Activated CD8-positive, alpha-beta memory T cell treated with anti-CD3 and anti-CD28 coated beads, Interleukin-2, amount 50 U/mL, for 48 hours (primary cell): Measurements from ENCODE around the gene FBXO8.
"Not testable (repeated sequence)": the region's sequence is repeated elsewhere in the genome, so short reads cannot be mapped to it uniquely, and the experiment has no call there.

Source experiments
- DNase-seq: peaks from one replicate; pipeline ENCODE4 v3.0.0-alpha.2; 2020

FBXO8 gene

GRCh38 chr4:174282836-174283506 is 496 bp downstream of the FBXO8 start:
- DNase-seq: peak; percentile 76

GRCh38 chr4:174281901-174282300 is 1.6 kb downstream of the FBXO8 start:
- no peak for DNase-seq

GRCh38 chr4:174281182-174281737 is 2.2 kb downstream of the FBXO8 start:
- DNase-seq: no peak

- DNase-seq: no peak
Measured at GRCh38 chr4:174279433-174280155, 3.9 kb downstream of the FBXO8 start.

- no peak for DNase-seq
Measured at GRCh38 chr4:174278467-174278866, 5.0 kb downstream of the FBXO8 start.

- DNase-seq: no peak
Measured at GRCh38 chr4:174277433-174277832, 6.0 kb downstream of the FBXO8 start.

GRCh38 chr4:174275101-174275500 is 8.4 kb downstream of the FBXO8 start:
- DNase-seq: no peak

GRCh38 chr4:174274436-174274835 is 9.0 kb downstream of the FBXO8 start:
- DNase-seq: no peak

- no peak for DNase-seq
Measured at GRCh38 chr4:174273930-174274329, 9.5 kb downstream of the FBXO8 start.

- no peak for DNase-seq
Measured at GRCh38 chr4:174266416-174266815, 17.1 kb downstream of the FBXO8 start.

- no peak for DNase-seq
Measured at GRCh38 chr4:174265916-174266315, 17.6 kb downstream of the FBXO8 start.

GRCh38 chr4:174263445-174263736 is 20.1 kb downstream of the FBXO8 start:
- DNase-seq: no peak

- DNase-seq: no peak
Measured at GRCh38 chr4:174262624-174263444, 20.6 kb downstream of the FBXO8 start.

- not testable (repeated sequence) for DNase-seq
Measured at GRCh38 chr4:174261432-174261831, 22.0 kb downstream of the FBXO8 start.

- no peak for DNase-seq
Measured at GRCh38 chr4:174260099-174260498, 23.4 kb downstream of the FBXO8 start.

GRCh38 chr4:174259580-174259979 is 23.9 kb downstream of the FBXO8 start:
- no peak for DNase-seq

- no peak for DNase-seq
Measured at GRCh38 chr4:174256277-174256713, 27.2 kb downstream of the FBXO8 start.

GRCh38 chr4:174255786-174256185 is 27.7 kb downstream of the FBXO8 start:
- DNase-seq: no peak

- no peak for DNase-seq
Measured at GRCh38 chr4:174255374-174255773, 28.1 kb downstream of the FBXO8 start.

- DNase-seq: no peak
Measured at GRCh38 chr4:174254613-174255012, 28.9 kb downstream of the FBXO8 start.

- no peak for DNase-seq
Measured at GRCh38 chr4:174252412-174252811, 31.1 kb downstream of the FBXO8 start.

GRCh38 chr4:174248407-174248806 is 35.1 kb downstream of the FBXO8 start:
- DNase-seq: no peak

GRCh38 chr4:174245714-174246113 is 37.8 kb downstream of the FBXO8 start:
- DNase-seq: no peak

GRCh38 chr4:174244441-174244840 is 39.0 kb downstream of the FBXO8 start:
- no peak for DNase-seq
